ENCODE data around the gene ANO4.

ANO4 gene

DNA sequence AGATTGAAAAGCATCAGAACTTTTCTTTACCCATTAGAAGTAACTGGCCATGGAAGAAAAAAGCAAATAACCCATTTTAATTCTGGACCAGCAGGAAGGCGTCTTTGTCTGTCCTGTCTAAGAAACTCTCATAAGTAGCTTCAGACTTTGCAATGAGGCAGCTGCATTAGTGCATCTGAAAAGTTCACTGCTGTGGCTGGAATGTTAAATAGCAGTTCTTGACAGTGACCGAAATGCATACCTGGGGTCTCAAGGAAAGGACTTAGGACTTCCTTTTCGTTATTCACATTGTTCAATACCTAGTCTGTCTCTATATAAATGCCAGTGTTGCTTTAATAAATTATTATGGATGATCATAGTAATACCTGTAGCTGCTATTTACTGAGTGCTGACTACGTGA is 125.9 kb downstream of the ANO4 start:
- no peaks in the 10 kb centered on the region for H3K79me2 ChIP-seq (ENCODE audit: insufficient read depth, low read length)
- H3K36me3 ChIP-seq (ENCODE audit: insufficient read depth, low read length): no peaks in the 10 kb centered on the region
- no peak for TF ChIP-seq EZH2phosphoT487 (IDR thresholded peaks at IDR 0.05; ENCODE audit: borderline replicate concordance)
- TF ChIP-seq, protein P1, sequence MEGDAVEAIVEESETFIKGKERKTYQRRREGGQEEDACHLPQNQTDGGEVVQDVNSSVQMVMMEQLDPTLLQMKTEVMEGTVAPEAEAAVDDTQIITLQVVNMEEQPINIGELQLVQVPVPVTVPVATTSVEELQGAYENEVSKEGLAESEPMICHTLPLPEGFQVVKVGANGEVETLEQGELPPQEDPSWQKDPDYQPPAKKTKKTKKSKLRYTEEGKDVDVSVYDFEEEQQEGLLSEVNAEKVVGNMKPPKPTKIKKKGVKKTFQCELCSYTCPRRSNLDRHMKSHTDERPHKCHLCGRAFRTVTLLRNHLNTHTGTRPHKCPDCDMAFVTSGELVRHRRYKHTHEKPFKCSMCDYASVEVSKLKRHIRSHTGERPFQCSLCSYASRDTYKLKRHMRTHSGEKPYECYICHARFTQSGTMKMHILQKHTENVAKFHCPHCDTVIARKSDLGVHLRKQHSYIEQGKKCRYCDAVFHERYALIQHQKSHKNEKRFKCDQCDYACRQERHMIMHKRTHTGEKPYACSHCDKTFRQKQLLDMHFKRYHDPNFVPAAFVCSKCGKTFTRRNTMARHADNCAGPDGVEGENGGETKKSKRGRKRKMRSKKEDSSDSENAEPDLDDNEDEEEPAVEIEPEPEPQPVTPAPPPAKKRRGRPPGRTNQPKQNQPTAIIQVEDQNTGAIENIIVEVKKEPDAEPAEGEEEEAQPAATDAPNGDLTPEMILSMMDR (conservative IDR thresholded peaks at IDR 0.05; ENCODE audit: low read length): no peak
- no peaks in the 10 kb centered on the region for H3K9me2 ChIP-seq (replicated peaks; ENCODE audit: low read depth, low read length)
- H3K4me3 ChIP-seq (ENCODE audit: low read length, poor library complexity, severe bottlenecking): no peak overlapping the region
- H3K9me3 ChIP-seq (ENCODE audit: insufficient read depth, low read depth, low read length): no peaks in the 10 kb centered on the region
- H3K27me3 ChIP-seq (ENCODE audit: insufficient read depth, low read length, poor library complexity, severe bottlenecking): no peaks in the 10 kb centered on the region
- no peak overlapping the region for H3K4me2 ChIP-seq (ENCODE audit: low read depth, low read length, poor library complexity, severe bottlenecking)
- no peak overlapping the region for H2AFZ ChIP-seq (ENCODE audit: low read length)
- H4K20me1 ChIP-seq (ENCODE audit: insufficient read depth, low read length, poor library complexity, severe bottlenecking): no peaks in the 10 kb centered on the region
- H3K4me1 ChIP-seq (ENCODE audit: insufficient read depth, low read length, poor library complexity, severe bottlenecking): no peaks in the 10 kb centered on the region
- H3F3A ChIP-seq (ENCODE audit: low read depth): no peaks in the 10 kb centered on the region
- H3K9ac ChIP-seq (ENCODE audit: low read depth, low read length, poor library complexity, severe bottlenecking): no peak overlapping the region

DNA sequence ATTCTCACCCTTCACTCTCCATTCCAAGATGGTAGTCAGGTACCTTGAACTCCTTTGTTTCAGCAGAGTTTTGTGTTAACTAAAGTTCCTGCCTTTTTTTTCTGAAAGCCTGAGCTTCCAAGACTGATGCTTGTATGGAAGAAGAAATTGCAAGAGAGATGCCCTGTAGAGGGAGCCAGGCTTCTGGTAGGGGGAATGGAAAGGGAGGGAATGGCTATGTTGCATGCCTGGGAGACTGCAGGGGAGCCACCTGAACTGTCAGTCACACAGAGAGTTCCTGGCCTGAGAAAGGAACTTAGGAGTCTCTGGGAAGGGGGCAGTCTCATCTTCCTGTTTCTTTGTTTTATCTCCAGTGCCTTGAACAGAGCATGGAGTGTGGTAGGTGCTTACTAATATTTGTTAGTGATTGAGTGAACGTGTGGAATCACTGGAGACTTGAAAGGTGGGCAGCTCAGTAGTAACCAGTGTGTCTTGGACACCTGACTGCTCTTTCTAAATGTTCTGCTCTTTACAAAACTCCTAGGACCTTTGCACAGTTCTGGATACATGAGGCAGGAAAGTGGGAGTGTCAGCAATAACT is 132.2 kb downstream of the ANO4 start:
- H3K27me3 ChIP-seq (ENCODE audit: insufficient read depth, low read length, poor library complexity, severe bottlenecking): no peaks in the 10 kb centered on the region
- H3K4me3 ChIP-seq (ENCODE audit: low read length, poor library complexity, severe bottlenecking): no peak overlapping the region
- H2AFZ ChIP-seq (ENCODE audit: low read length): no peak overlapping the region
- no peak overlapping the region for H3K4me2 ChIP-seq (ENCODE audit: low read depth, low read length, poor library complexity, severe bottlenecking)
- H3K9ac ChIP-seq (ENCODE audit: low read depth, low read length, poor library complexity, severe bottlenecking): no peak overlapping the region
- H3K36me3 ChIP-seq (ENCODE audit: insufficient read depth, low read length): no peaks in the 10 kb centered on the region
- no peak for TF ChIP-seq EZH2phosphoT487 (IDR thresholded peaks at IDR 0.05; ENCODE audit: borderline replicate concordance)
- TF ChIP-seq, protein P1 (conservative IDR thresholded peaks at IDR 0.05; ENCODE audit: low read length): 0 out of 2 replicates have a peak, but pooled peaks have one; percentile 12
- no peaks in the 10 kb centered on the region for H3K9me3 ChIP-seq (ENCODE audit: insufficient read depth, low read depth, low read length)
- no peaks in the 10 kb centered on the region for H3K9me2 ChIP-seq (replicated peaks; ENCODE audit: low read depth, low read length)
- H4K20me1 ChIP-seq (ENCODE audit: insufficient read depth, low read length, poor library complexity, severe bottlenecking): no peaks in the 10 kb centered on the region
- H3K4me1 ChIP-seq (ENCODE audit: insufficient read depth, low read length, poor library complexity, severe bottlenecking): no peaks in the 10 kb centered on the region
- no peaks in the 10 kb centered on the region for H3K79me2 ChIP-seq (ENCODE audit: insufficient read depth, low read length)
- H3F3A ChIP-seq (ENCODE audit: low read depth): no peaks in the 10 kb centered on the region

DNA sequence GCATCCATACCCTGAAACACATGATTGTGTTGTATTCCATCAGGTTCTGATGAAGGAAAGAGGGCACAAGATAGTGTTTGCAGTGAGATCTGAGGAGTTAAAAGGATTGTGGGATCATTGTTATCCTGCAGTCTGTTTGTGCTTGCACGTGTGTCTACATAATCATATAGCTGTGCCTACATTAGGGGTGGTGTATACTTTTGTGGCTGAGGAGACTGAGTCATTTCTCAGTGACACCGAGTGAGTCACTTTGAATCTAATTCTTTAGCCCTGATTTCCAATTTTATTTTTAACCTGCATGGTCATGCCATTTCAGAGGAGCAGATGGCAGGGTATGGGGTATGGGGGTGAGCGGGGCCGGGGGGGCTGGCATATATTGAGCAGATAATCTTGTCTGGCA is 133.2 kb downstream of the ANO4 start:
- Histone ChIP-seq H3K27me3 (ENCODE audit: insufficient read depth, low read length, poor library complexity, severe bottlenecking) (no peaks in the 10 kb centered on the region), H3K4me2 (ENCODE audit: low read depth, low read length, poor library complexity, severe bottlenecking) (no peak overlapping the region), H3K36me3 (ENCODE audit: insufficient read depth, low read length) (no peaks in the 10 kb centered on the region)

More for the DNA sequence above, 133.2 kb downstream of the ANO4 start:
- H3K79me2 ChIP-seq (ENCODE audit: insufficient read depth, low read length): no peaks in the 10 kb centered on the region
- no peaks in the 10 kb centered on the region for H3K4me1 ChIP-seq (ENCODE audit: insufficient read depth, low read length, poor library complexity, severe bottlenecking)
- H2AFZ ChIP-seq (ENCODE audit: low read length): no peak overlapping the region
- no peak for TF ChIP-seq EZH2phosphoT487 (IDR thresholded peaks at IDR 0.05; ENCODE audit: borderline replicate concordance)
- TF ChIP-seq, protein P1 (conservative IDR thresholded peaks at IDR 0.05; ENCODE audit: low read length): no peak
- H3K9me3 ChIP-seq (ENCODE audit: insufficient read depth, low read depth, low read length): no peaks in the 10 kb centered on the region
- H3F3A ChIP-seq (ENCODE audit: low read depth): no peaks in the 10 kb centered on the region
- no peak overlapping the region for H3K9ac ChIP-seq (ENCODE audit: low read depth, low read length, poor library complexity, severe bottlenecking)
- no peak overlapping the region for H3K4me3 ChIP-seq (ENCODE audit: low read length, poor library complexity, severe bottlenecking)
- H3K9me2 ChIP-seq (replicated peaks; ENCODE audit: low read depth, low read length): no peaks in the 10 kb centered on the region
- H4K20me1 ChIP-seq (ENCODE audit: insufficient read depth, low read length, poor library complexity, severe bottlenecking): no peaks in the 10 kb centered on the region
